Measurements from ENCODE around the gene JTB. TPM values are rescaled to one million over a fixed set of nuclear protein-coding genes. Genes with fewer than 3 reads are reported as not detected.

JTB gene
- polyA plus RNA-seq, 4 donors, result 106 to 122 (median 113) TPM

- no peak for DNase-seq (ENCODE audit: low read depth in 4 of 4, low spot score in 3 of 4)
Observed at GRCh38 chr1:153934746-153935145, 42.7 kb downstream of the JTB start.

- no peak for DNase-seq (ENCODE audit: low read depth in 4 of 4, low spot score in 3 of 4)
Observed at GRCh38 chr1:153933955-153934354, 43.5 kb downstream of the JTB start.

- no peak for DNase-seq (ENCODE audit: low read depth in 4 of 4, low spot score in 3 of 4)
Observed at GRCh38 chr1:153933430-153933829, 44.0 kb downstream of the JTB start.

GRCh38 chr1:153932156-153933131, 45.0 kb downstream of the JTB start:
- no peak for DNase-seq (ENCODE audit: low read depth in 4 of 4, low spot score in 3 of 4)

GRCh38 chr1:153929981-153930948, 47.2 kb downstream of the JTB start:
- no peak for DNase-seq (ENCODE audit: low read depth in 4 of 4, low spot score in 3 of 4)

- DNase-seq (ENCODE audit: low read depth in 4 of 4, low spot score in 3 of 4), result no peak
Observed at GRCh38 chr1:153929426-153929825, 48.0 kb downstream of the JTB start.

GRCh38 chr1:153928791-153929341, 48.6 kb downstream of the JTB start:
- no peak for DNase-seq (ENCODE audit: low read depth in 4 of 4, low spot score in 3 of 4)

GRCh38 chr1:153928245-153928644, 49.2 kb downstream of the JTB start:
- DNase-seq (ENCODE audit: low read depth in 4 of 4, low spot score in 3 of 4), result no peak

- no peak for DNase-seq (ENCODE audit: low read depth in 4 of 4, low spot score in 3 of 4)
Observed at GRCh38 chr1:153926405-153926804, 51.1 kb downstream of the JTB start.

Other genes with a start within 250 kb of the JTB start
- gene INTS3, start 249.6 kb downstream of the JTB start, polyA plus RNA-seq (ENCODE audit: insufficient read length in 4 of 4), result 100 to 1,000 TPM in 2 of 4 donors, 10 to 100 TPM in 2; 89.5 to 122 (median 97.7) TPM
- 10 to 100 TPM; 34.0 to 44.8 (median 37.3) TPM for gene SLC27A3, start 202.3 kb downstream of the JTB start, polyA plus RNA-seq (ENCODE audit: insufficient read length in 4 of 4)
- 10 to 100 TPM; 24.1 to 30.4 (median 24.9) TPM for gene GATAD2B, start 54.7 kb downstream of the JTB start, polyA plus RNA-seq (ENCODE audit: insufficient read length in 4 of 4)
- 10 to 100 TPM; 27.6 to 40.0 (median 32.9) TPM for gene DENND4B, start 31.0 kb downstream of the JTB start, polyA plus RNA-seq (ENCODE audit: insufficient read length in 4 of 4)
- gene CRTC2, start 19.1 kb downstream of the JTB start, polyA plus RNA-seq (ENCODE audit: insufficient read length in 4 of 4), result 10 to 100 TPM; 38.8 to 44.3 (median 41.3) TPM
- gene SLC39A1, start 14.1 kb downstream of the JTB start, polyA plus RNA-seq (ENCODE audit: insufficient read length in 4 of 4), result 10 to 100 TPM; 80.8 to 96.4 (median 89.8) TPM
- gene CREB3L4, start 9.8 kb downstream of the JTB start, polyA plus RNA-seq (ENCODE audit: insufficient read length in 4 of 4), result 10 to 100 TPM; 31.4 to 37.0 (median 34.8) TPM
- 100 to 1,000 TPM; 155 to 169 (median 160) TPM for gene RAB13, start 8.7 kb upstream of the JTB start, polyA plus RNA-seq (ENCODE audit: insufficient read length in 4 of 4)
- 1,000 to 10,000 TPM; 2,530 to 3,078 (median 2,700) TPM for gene RPS27, start 13.1 kb upstream of the JTB start, polyA plus RNA-seq (ENCODE audit: insufficient read length in 4 of 4)
- gene NUP210L, start 177.4 kb upstream of the JTB start, polyA plus RNA-seq (ENCODE audit: insufficient read length in 4 of 4), result under 1 TPM; 0.03 to 0.09 (median 0.05) TPM
- 100 to 1,000 TPM; 262 to 286 (median 278) TPM for gene TPM3, start 214.4 kb upstream of the JTB start, polyA plus RNA-seq (ENCODE audit: insufficient read length in 4 of 4)
- gene CFAP141, start 228.7 kb upstream of the JTB start, polyA plus RNA-seq (ENCODE audit: insufficient read length in 4 of 4), result not detected
- 100 to 1,000 TPM; 168 to 180 (median 176) TPM for gene UBAP2L, start 243.3 kb upstream of the JTB start, polyA plus RNA-seq (ENCODE audit: insufficient read length in 4 of 4)

Data from right renal pelvis (tissue), 4 donors.